HCT116 (cell line): ENCODE data around the gene FPR3. TPM values are rescaled to one million over a fixed set of nuclear protein-coding genes. Genes with fewer than 3 reads are reported as not detected.

Experiments used
- ATAC-seq: fragments of 200-7000 bp; cut with Tn5 transposase; 2 replicates; pipeline ENCODE4 v1.9.1; 2020; ENCODE audit warnings: mild to moderate bottlenecking, moderate library complexity
- BruUV-seq: library from RNA; stranded (reverse); fragments of 400-500 nt; replicated peaks from 2 replicates; lab custom pipeline; 2021; lab: Mats Ljungman, UMichigan
- CTCF ChIA-PET: fragments of 300-600 bp; sonication (Branson Sonifier 250); formaldehyde crosslinking; loops from one replicate; lab custom pipeline; 2021; ENCODE audit warnings: antibody characterized with exemption; lab: Charles Lee
- POLR2A ChIA-PET: fragments of 300-600, 350-600 bp; sonication (Branson Sonifier 250); formaldehyde crosslinking; loops from one replicate; lab custom pipeline; 2021; ENCODE audit warnings: antibody characterized with exemption; lab: Charles Lee
- RAD21 ChIA-PET, 2 experiments: fragments of 300-600 bp; sonication (Branson Sonifier 250); formaldehyde crosslinking; loops; one replicate each; lab custom pipeline; 2023; ENCODE audit warnings: low total read pairs in 2 of 2; ENCODE audit not compliant: uncharacterized antibody in 2 of 2, unreplicated experiment in 2 of 2, low non-redundant PET in 1 of 2; lab: Charles Lee
- DNase-seq: peaks from one replicate; pipeline ENCODE4 v3.0.0-alpha.2; 2010; ENCODE audit warnings: low read depth, low spot score
- H2AFZ ChIP-seq: fragments of 200-600 bp; shearing (Covaris generic), sonication (generic); 2 replicates; pipeline ENCODE4 v1.6.1; 2017; ENCODE audit warnings: low read depth, mixed run types, mixed read lengths, antibody characterized with exemption, low read length; ENCODE audit not compliant: poor library complexity, severe bottlenecking
- H3K27ac ChIP-seq: 2 replicates; pipeline ENCODE4 v1.5.1; 2012; ENCODE audit warnings: low read depth, low read length
- H3K27me3 ChIP-seq: fragments of 200-600 bp; sonication (generic); 2 replicates; pipeline ENCODE4 v1.6.1; 2016; ENCODE audit warnings: mixed run types, low read length, mixed read lengths; ENCODE audit not compliant: insufficient read depth
- H3K36me3 ChIP-seq, 2 experiments: fragments of 200-500 bp in 1 of 2; fragments of 200-600 bp in 1 of 2; sonication (Bioruptor generic) in 1 of 2; sonication (generic) in 1 of 2; 2 replicates each; pipeline versions ENCODE4 v1.5.1 to v1.6.1; 2014 to 2016; ENCODE audit warnings: low read length in 2 of 2, inconsistent platforms in 1 of 2, mixed read lengths in 1 of 2, mixed run types in 1 of 2; ENCODE audit not compliant: insufficient read depth in 2 of 2, control insufficient read depth in 1 of 2
- H3K4me1 ChIP-seq, 2 experiments: fragments of 200-600 bp in 1 of 2; sonication (generic) in 1 of 2; 2 replicates each; pipeline versions ENCODE4 v1.5.1 to v1.6.1; 2012 to 2017; ENCODE audit warnings: low read length in 2 of 2, inconsistent platforms in 1 of 2, mild to moderate bottlenecking in 1 of 2, mixed read lengths in 1 of 2, mixed run types in 1 of 2, moderate library complexity in 1 of 2; ENCODE audit not compliant: insufficient read depth in 2 of 2, control insufficient read depth in 1 of 2
- H3K4me2 ChIP-seq: fragments of 200-600 bp; sonication (generic); 2 replicates; pipeline ENCODE4 v1.6.1; 2017; ENCODE audit warnings: mixed run types, low read length, mixed read lengths
- H3K4me3 ChIP-seq, 2 experiments: fragments of 200-600 bp in 1 of 2; sonication (generic) in 1 of 2; replicated peaks in 1 of 2; 2 replicates each; pipeline ENCODE4 v1.5.1; 2011 to 2016; ENCODE audit warnings: low read length in 2 of 2, control low read depth in 1 of 2, low read depth in 1 of 2, mild to moderate bottlenecking in 1 of 2, mixed read lengths in 1 of 2, mixed run types in 1 of 2
- H3K79me2 ChIP-seq: fragments of 200-600 bp; sonication (generic); 2 replicates; pipeline ENCODE4 v1.6.1; 2017; ENCODE audit warnings: mild to moderate bottlenecking, mixed run types, low read length, moderate library complexity, mixed read lengths; ENCODE audit not compliant: insufficient read depth
- H3K9ac ChIP-seq: fragments of 200-600 bp; sonication (generic); 2 replicates; pipeline ENCODE4 v1.6.1; 2016; ENCODE audit warnings: low read length, mixed read lengths
- H3K9me2 ChIP-seq: fragments of 200-600 bp; sonication (generic), shearing (Covaris generic); 2 replicates; pipeline ENCODE4 v1.6.1; 2017; ENCODE audit warnings: mixed run types, mild to moderate bottlenecking, moderate library complexity; ENCODE audit not compliant: insufficient read depth
- H3K9me3 ChIP-seq, 2 experiments: fragments of 200-500 bp in 1 of 2; fragments of 200-600 bp in 1 of 2; sonication (Bioruptor generic) in 1 of 2; sonication (generic) in 1 of 2; 2 replicates each; pipeline ENCODE4 v1.6.1; 2014 to 2017; ENCODE audit warnings: low read length in 2 of 2, mixed read lengths in 2 of 2, inconsistent platforms in 1 of 2, low read depth in 1 of 2, mild to moderate bottlenecking in 1 of 2, mixed run types in 1 of 2, moderate library complexity in 1 of 2; ENCODE audit not compliant: control insufficient read depth in 1 of 2, insufficient read depth in 1 of 2
- H4K20me1 ChIP-seq: fragments of 200-600 bp; sonication (generic), shearing (Covaris generic); 2 replicates; pipeline ENCODE4 v1.6.1; 2017; ENCODE audit warnings: mixed run types, mild to moderate bottlenecking, moderate library complexity; ENCODE audit not compliant: insufficient read depth
- CEBPB ChIP-seq: IDR thresholded peaks from 2 replicates; pipeline ENCODE4 v1.6.1; 2012; ENCODE audit warnings: low read depth
- RAD21 ChIP-seq: IDR thresholded peaks from 2 replicates; pipeline ENCODE4 v1.6.1; 2012; ENCODE audit warnings: low read depth, mild to moderate bottlenecking
- TCF7L2 ChIP-seq: IDR thresholded peaks from 2 replicates; pipeline ENCODE4 v1.7.0; 2011; ENCODE audit warnings: borderline replicate concordance, inconsistent platforms; ENCODE audit not compliant: insufficient read depth, insufficient read length; ENCODE audit errors: extremely low read depth
- YY1 ChIP-seq: IDR thresholded peaks from 2 replicates; pipeline ENCODE4 v1.6.1; 2011; ENCODE audit warnings: low read length, low read depth, moderate library complexity, mild to moderate bottlenecking; ENCODE audit not compliant: insufficient replicate concordance; ENCODE audit errors: extremely low read depth
- intact Hi-C: fragments of 100-400 bp; cut with micrococcal nuclease; formaldehyde crosslinking; loops from 2 replicates; pipeline ENCODE4 v1.10.0; 2022
- total RNA-seq: library from RNA; stranded (reverse); gene quantifications from one replicate; pipeline ENCODE4 v1.2.1, GENCODE V29; 2021; ENCODE audit not compliant: unreplicated experiment

Gene FPR3
- total RNA-seq, 1 experiment from 2014 or later, result not detected

DNA sequence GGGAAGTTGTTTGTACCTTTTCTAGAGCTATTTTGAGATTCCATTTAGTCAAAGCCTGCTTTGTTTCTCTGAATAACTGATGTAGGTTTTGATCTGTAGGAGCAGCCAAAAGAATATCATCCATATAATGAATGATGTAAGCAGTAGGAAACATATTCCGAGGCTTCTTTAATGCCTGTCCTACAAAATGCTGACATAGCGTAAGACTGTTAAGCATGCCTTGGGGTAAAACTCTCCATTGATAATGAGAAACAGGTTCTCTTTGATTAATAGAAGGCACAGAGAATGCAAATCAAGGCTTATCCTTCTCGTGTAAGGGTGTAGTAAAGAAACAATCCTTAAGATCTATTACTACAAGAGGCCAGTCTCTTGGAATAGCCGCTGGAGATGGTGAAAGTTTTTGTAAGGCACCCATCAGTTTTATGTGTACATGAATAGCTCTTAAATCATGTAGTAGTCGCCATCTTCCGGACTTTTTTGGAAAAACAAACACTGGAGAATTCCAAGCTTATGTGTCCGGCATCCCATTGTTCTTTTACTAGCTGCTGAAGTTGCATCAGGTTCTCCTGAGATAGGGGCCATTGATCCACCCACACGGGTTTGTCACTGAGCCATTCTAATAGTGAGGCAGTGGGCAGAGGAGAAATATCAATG is 13.5 kb downstream of the FPR3 start:
- Histone ChIP-seq H3K4me1 (no peaks in the 10 kb centered on the region), H3K79me2 (no peaks in the 10 kb centered on the region), H3K27ac (no peak overlapping the region), H3K27me3 (no peaks in the 10 kb centered on the region), H3K4me3 (no peak overlapping the region), H3K4me2 (no peak overlapping the region), H4K20me1 (no peaks in the 10 kb centered on the region), H3K36me3 (no peaks in the 10 kb centered on the region), H3K9ac (no peak overlapping the region), H3K9me2 (no peaks in the 10 kb centered on the region), H3K9me3 (peaks cover 0 to 2% of the 10 kb centered on the region in 2 experiments; a peak in 1 of 4 replicates), H2AFZ (no peak overlapping the region)
- DNase-seq (no peak), ATAC-seq (no peak)
- intact Hi-C loops, result no loop called here
- no TSS peak for BruUV-seq
- ChIA-PET RAD21 (no interaction called here), CTCF (interaction anchor here (0.6 to 2.6 kb wide), 2 partner anchors 31 to 366 kb away, joined by 3 to 9 read pairs; no protein-coding TSS in a partner anchor), POLR2A (no interaction called here)
- TF ChIP-seq RAD21, result peak; percentile 13; the same call in 1 of the 2 replicates
- TF ChIP-seq TCF7L2, result no peak

DNA sequence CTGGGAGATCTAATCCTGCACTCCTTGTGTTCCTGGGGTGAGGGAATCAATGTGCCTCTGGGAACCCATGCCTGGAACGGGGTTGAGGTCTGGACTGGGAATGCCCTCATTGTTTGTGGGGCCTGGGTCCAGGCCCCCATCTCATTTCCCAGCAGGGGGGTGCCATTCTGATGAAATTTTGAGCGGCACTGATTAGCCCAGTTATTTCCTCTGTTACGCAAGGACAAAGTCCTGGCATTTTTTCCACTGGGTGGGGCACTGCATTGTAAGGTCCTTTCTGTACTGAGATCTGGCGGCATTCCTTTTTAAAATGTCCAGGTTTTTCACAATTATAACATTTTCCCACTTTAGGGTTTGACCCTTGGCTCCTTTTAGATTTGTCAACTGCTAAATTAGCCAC is 14.8 kb downstream of the FPR3 start:
- H3K27ac ChIP-seq, result no peak overlapping the region
- intact Hi-C loops, result no loop called here
- ATAC-seq (no peak), DNase-seq (no peak)
- ChIA-PET CTCF (no interaction called here), RAD21 (no interaction called here), POLR2A (no interaction called here)
- H3K4me3 ChIP-seq, result no peak overlapping the region
- no peaks in the 10 kb centered on the region for H3K36me3 ChIP-seq
- no peaks in the 10 kb centered on the region for H3K9me2 ChIP-seq
- no peak overlapping the region for H2AFZ ChIP-seq
- no peaks in the 10 kb centered on the region for H4K20me1 ChIP-seq
- no peaks in the 10 kb centered on the region for H3K79me2 ChIP-seq
- H3K9me3 ChIP-seq, result peaks cover 0 to 2% of the 10 kb centered on the region in 2 experiments; a peak in 1 of 4 replicates
- no peaks in the 10 kb centered on the region for H3K27me3 ChIP-seq
- no TSS peak for BruUV-seq
- TF ChIP-seq YY1, result no peak
- TF ChIP-seq CEBPB, result peak; percentile 36; the same call in 1 of the 2 replicates
- H3K4me2 ChIP-seq, result no peak overlapping the region
- H3K9ac ChIP-seq, result no peak overlapping the region
- H3K4me1 ChIP-seq, result no peaks in the 10 kb centered on the region
